Femur (tissue), 1 donor: Measurements from ENCODE around the gene SERTAD1.
"Not testable (repeated sequence)": the region's sequence is repeated elsewhere in the genome, so short reads cannot be mapped to it uniquely, and the experiment has no call there.

Source experiments
- DNase-seq: peaks from one replicate; pipeline ENCODE4 v3.0.0-alpha.2; 2017

Gene SERTAD1

DNA sequence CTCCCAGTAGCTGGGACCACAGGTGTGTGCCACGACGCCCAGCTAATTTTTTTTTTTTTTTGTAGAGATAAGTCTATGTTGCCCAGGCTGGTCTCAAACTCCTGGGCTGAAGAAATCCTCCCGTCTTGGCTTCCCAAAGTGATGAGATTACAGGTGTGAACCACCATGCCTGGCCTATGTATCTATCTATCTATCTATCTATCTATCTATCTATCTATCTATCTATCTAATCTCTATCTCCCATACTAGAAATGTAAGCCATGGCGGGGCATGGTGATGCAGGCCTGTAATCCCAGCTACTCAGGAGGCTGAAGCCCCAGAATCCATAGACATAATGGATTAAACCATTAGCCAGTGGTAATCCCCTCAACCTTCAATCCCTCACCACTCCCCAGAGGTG, 24.9 kb upstream of the SERTAD1 start:
- no peak for DNase-seq

GRCh38 chr19:40449506-40449905, 23.7 kb upstream of the SERTAD1 start:
- no peak for DNase-seq

GRCh38 chr19:40446263-40446784, 20.5 kb upstream of the SERTAD1 start:
- DNase-seq = no peak

GRCh38 chr19:40445780-40446262, 20.0 kb upstream of the SERTAD1 start:
- DNase-seq = no peak

DNA sequence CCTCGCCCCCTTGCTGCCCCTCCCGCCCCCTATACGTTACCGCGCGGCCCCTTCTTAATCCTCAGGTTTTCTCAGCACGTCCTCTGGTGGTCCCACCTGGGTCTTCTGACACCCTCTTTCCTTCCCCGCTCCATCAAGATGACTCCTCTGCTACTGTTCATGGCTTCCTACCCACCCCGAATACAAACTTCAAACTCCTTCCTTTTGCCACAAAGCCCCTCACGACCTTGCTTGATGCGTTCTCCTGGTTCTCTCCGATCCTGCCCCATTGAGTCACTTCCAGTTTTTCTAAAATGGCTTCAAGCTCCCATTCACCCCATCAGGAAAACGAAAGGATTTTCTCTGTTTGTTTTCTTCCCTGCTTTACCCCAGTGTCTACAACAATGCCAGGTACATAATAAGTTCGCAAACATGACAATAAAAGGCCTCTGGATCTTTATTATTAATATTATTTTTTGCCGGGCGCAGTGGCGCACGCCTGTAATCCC, 19.1 kb upstream of the SERTAD1 start:
- no peak for DNase-seq

DNA sequence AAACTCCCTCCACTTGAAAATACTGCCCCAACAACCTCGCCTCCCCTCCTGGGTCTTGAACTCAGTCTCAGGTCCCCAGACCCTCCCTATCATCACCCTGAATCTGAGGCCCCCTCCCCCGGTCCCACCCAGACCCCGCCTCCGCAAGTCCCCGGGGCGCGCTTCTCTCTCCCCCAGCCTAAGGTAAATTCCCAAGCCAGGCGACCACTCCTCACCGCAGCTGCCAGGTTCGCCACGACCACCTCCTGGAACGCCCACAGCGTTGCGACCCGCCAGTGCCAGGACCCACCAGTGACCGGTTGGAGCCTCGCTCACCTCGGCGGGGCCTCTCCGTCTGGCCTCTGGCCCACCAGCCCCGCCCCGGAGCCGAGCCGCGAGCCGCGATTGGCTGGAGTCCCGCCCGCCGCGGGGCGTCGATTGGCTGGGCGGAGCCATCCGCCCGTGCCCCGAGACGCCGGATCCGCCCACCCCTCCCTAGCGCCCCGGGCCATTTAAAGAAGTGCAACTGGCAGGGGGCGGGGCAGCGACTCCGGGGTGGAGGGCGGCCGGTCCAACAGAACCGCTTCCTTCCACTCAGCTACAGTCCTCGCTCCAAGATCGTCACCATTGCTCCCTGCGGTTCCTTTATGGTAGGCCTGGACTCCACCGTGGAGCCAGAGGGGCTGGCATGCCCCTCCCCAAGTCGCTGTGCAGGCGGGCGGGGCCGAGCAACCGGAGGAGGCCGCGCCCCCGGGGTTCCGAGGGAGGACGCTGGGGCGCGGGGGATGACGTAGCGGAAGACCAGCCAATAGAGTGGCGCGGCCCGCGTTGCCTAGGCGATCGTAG, 18.4 kb upstream of the SERTAD1 start, which contains the start of gene SERTAD3:
Gene SERTAD3, minus strand, starts transcription at position 336 of the 825 bp plus-strand sequence. CDS start 2,255 bp downstream, outside the sequence.
- peak; percentile 98 for DNase-seq

GRCh38 chr19:40443131-40443999, 17.6 kb upstream of the SERTAD1 start:
- peak; percentile 100 for DNase-seq

GRCh38 chr19:40442328-40443130, 16.7 kb upstream of the SERTAD1 start:
- DNase-seq = no peak

DNA sequence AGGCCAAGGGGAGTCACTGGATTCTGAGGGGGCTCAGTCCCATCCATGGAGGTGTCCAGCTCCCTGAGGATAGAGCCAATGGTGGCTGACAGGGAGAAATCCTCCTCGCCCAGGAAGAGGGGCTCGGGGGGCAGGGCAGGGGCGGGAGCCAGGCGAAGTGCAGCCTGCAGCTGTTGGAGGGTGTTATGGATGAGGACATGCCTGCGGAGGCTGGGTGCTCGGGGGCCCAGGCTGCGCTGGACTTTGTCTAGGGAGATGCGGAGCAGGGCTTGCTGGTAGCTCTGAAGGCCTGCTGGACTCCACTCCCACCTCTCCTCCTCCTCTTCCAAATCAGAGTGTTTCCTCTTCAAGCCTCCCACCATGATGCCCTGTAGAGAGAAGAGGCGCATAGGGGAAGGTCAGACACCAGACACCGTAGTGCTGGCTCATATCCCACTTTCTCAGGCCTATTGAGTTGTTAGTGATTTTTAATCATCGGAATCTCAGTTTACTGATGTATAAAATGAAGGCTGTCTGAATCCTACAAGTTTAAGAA, 16.0 kb upstream of the SERTAD1 start:
- DNase-seq = no peak

- no peak for DNase-seq
Observed at GRCh38 chr19:40438284-40438683, 12.5 kb upstream of the SERTAD1 start.

DNA sequence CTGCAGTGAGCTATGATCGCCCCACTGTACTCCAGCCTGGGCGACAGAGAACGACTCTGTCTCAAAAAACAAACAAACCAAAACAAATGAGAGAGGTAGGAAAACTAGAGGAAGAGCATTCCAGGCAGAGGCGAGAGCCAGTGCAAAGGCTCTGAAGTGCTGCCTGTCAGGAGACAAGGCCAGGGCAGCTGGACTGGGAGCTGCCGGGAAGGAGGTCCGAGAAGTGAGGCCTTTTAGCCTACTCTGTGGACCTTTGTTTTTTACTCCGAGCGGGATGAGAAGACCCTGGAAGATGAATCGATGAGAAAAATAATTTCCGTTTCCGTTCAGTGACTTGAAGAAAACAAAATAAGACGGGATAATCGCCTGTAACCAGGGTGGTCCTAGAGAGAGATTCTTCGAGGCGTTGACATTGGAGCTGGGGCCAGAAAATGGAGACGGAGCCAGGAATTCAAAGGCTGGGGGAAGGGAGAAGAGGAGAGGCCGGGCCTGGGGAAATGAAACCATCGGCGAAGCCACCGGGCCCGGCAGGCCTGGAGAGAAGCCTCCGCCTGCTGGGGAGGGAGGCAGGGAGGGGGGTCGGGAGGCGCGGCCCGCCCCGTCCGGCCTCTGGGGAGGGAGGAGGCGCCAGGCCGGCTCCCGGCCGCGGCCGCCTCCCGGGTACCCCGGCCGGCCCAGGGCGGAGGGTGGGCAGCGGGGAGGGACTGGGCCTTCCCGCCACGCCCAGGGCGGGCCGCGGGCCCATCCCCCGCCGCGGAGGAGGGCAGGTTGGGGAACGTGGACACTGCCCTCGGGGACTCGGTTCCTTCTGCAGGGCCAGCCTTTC, 7.8 kb upstream of the SERTAD1 start:
- peak; percentile 94 for DNase-seq

GRCh38 chr19:40432760-40433159, 7.0 kb upstream of the SERTAD1 start:
- not testable (repeated sequence) for DNase-seq

DNA sequence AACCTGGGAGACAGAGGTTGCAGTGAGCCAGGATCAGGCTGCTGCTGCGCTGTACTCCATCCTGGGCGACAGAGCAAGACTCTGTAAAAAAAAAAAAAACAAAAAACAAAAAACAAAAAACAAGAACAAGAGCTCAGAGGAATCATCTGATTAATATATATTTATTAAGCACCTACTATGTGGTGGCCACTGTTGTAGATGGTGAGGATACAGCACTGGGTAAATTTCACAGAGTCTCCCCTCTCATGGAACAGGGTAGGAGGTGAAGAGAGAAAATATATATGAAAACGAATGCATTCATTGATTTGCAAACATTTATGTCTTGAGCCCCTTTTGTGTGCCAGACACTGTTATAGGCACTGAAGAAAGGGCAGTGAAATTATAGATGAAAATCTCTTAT, 5.9 kb upstream of the SERTAD1 start:
- no peak for DNase-seq

- not testable (repeated sequence) for DNase-seq
Observed at GRCh38 chr19:40430242-40430641, 4.5 kb upstream of the SERTAD1 start.

GRCh38 chr19:40428197-40428596, 2.4 kb upstream of the SERTAD1 start:
- DNase-seq = not testable (repeated sequence)

- DNase-seq = no peak
Observed at GRCh38 chr19:40424637-40425449, 949 bp downstream of the SERTAD1 start.

GRCh38 chr19:40423938-40424337, 1.9 kb downstream of the SERTAD1 start:
- no peak for DNase-seq

GRCh38 chr19:40422748-40423566, 2.8 kb downstream of the SERTAD1 start:
- DNase-seq = no peak
